ENCODE data around the gene KCNJ8.

- TF ChIP-seq CTCF (IDR thresholded peaks at IDR 0.05; ENCODE audit: insufficient read depth, low read length) (no peak), REST (IDR thresholded peaks at IDR 0.05; ENCODE audit: insufficient replicate concordance, low read depth) (no peak), POLR2AphosphoS5 (IDR thresholded peaks at IDR 0.05; ENCODE audit: low read depth) (no peak), GABPA (IDR thresholded peaks at IDR 0.05; ENCODE audit: low read depth) (no peak), SPI1 (IDR thresholded peaks at IDR 0.05; ENCODE audit: borderline replicate concordance, low read depth) (no peak)
These were observed 1.2 kb downstream of the KCNJ8 start for GRCh38 chr12:21773263-21773741.

Data from HL-60 (cell line).